HepG2 (cell line): Measurements from ENCODE around the gene ZCCHC24.

Experiments used
- POLR2A ChIP-seq, 2 experiments: IDR thresholded peaks; 2 replicates each; pipeline ENCODE4 v1.6.1; 2011; ENCODE audit warnings: low read depth in 2 of 2, low read length in 2 of 2, mild to moderate bottlenecking in 1 of 2, moderate library complexity in 1 of 2; ENCODE audit not compliant: insufficient read depth in 1 of 2
- SMC3 ChIP-seq: IDR thresholded peaks from 2 replicates; pipeline ENCODE4 v1.6.1; 2011; ENCODE audit warnings: low read length, improper control_type of control experiment
- ZMYM4 ChIP-seq: sonication (generic); formaldehyde crosslinking; IDR thresholded peaks from 2 replicates; pipeline ENCODE4 v1.8.1; 2023; ENCODE audit warnings: mild to moderate bottlenecking, missing genetic modification reagents

DNA sequence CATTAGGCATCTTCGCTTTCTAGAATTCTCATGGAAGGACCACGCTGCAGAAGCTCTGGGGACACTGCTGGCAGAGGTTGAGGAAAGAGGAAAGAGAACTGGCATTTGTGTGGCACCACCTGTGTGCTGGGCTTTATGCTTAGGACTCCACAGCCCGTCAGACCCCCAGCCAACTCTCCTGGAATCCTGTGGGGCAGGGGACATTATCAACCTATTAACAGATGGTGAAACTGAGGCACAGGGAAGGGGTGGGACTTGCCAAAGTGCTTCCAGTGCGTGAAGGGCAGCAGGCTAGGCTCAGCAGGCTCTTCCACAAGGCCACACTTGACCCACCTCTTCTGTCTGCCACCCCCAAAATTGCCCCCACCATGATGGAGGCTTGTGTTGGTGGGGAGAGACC, 46.8 kb downstream of the ZCCHC24 start:
- TF ChIP-seq SMC3 (no peak), ZMYM4 (CRISPR knock-in tag) (no peak), POLR2A (IDR thresholded peaks at IDR 0.05; ENCODE audit: insufficient read depth in 1 of 2, low read depth in 2 of 2, low read length in 2 of 2) (no peak)
